HG03175 (cell line): ENCODE measurements around the gene PAGR1.
"Not testable (repeated sequence)": the region's sequence is repeated elsewhere in the genome, so short reads cannot be mapped to it uniquely, and the experiment has no call there.

Experiments
- ATAC-seq: cut with Tn5 transposase; IDR thresholded peaks from one replicate; pipeline ENCODE4 v1.9.1; 2021; ENCODE audit warnings: mild to moderate bottlenecking, moderate library complexity; ENCODE audit not compliant: unreplicated experiment

PAGR1 gene

DNA sequence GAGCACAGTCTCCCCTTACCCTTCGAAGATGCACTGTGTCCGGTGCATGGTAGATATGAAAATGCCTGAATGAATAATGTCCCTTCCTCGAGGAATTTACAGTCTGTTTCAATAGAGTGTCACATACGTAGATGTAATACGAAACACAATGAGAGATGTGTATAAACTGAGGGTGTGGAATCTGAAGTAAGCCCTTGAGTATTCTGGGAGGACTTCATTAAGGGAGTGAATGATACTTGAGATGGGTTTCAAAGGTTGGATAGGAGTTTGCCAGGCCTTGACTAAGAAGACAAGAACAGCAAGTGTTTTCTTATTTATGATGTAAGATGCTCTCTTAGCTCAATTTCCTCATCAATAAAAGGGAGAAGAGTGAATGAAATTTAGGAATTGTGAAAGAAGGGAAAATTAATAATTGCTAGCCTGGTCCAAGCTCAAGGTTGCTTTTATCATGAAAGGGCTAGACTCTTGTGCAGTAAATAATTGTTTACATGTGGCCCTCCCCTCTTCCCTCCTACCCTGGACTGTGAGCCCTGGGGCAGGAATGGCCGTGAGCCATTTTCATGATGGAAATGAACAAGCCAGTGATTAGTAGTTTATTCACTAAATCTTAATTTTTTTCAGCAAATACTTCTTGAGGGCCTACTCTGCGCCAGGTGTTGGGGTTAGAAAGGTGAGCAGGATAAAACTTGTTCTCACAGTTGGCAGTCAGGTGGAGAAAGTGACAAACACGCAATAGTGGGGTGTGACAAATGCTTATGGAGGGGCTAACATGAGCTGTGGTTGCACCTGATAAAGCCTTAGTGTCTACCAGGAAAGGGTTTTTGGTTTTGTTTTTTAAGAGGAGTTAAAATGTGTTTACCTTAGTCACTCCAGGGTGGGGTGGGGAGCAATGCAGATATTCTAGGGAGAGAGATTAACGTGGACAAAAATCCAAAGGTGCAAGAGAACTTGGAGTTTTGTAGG is 23.8 kb upstream of the PAGR1 start:
- no peak for ATAC-seq

DNA sequence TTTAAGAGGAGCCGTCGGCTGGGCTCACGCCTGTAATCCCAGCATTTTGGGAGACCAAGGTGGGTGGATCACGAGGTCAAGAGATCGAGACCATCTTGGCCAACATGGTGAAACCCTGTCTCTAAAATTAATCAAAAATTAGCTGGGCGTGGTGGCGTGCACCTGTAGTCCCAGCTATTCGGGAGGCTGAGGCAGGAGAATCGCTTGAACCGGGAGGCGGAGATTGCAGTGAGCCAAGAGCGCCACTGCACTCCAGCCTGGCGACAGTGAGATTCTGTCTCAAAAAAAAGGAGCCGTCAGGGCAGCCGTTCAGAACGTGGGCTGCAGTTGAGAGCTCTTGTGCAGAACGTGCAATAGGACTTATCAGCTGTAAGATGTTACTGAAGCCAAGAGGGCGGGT is 22.8 kb upstream of the PAGR1 start:
- ATAC-seq = not testable (repeated sequence)

DNA sequence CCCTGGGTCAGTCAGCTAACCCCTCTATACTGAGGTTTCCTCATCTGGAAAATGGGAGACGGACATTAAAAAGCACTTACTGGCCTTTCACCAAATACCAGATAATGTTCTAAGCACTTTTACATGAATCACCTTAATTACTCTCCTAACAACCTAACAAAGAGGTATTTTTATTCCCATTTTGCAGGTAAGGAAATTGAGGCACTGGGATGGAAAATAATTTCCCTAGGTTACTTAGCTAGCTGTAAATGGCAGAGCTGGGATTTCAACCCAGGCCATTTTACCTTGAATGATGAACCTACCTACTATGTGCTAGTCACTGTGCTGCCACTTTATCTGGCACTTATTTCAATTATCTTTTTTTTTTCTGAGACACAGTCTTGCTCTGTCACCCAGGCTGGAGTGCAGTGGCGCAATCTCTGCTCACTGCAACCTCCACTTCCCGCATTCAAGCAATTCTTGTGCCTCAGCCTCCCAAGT is 21.7 kb upstream of the PAGR1 start:
- ATAC-seq = no peak

DNA sequence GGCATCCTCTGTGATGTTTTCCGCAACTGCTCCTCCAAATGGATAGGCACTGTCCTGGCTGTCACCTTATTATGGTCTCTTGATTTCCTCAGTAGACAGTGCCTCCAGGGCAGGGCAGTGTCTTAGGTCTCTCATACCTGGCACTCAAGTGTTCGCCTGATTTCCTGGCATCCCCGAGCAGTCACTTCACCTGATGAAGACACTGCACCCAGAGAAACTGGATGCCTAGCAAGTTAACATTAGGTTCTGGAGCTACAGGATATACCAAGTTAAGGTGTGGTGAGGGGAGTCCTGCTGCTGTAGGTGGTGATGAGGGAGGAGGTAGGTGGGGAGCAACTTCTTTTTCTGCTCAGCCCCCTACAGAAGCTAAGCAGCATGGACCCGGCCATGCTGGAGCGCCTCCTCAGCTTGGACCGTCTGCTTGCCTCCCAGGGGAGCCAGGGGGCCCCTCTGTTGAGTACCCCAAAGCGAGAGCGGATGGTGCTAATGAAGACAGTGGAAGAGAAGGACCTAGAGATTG is 13.5 kb upstream of the PAGR1 start:
- no peak for ATAC-seq

DNA sequence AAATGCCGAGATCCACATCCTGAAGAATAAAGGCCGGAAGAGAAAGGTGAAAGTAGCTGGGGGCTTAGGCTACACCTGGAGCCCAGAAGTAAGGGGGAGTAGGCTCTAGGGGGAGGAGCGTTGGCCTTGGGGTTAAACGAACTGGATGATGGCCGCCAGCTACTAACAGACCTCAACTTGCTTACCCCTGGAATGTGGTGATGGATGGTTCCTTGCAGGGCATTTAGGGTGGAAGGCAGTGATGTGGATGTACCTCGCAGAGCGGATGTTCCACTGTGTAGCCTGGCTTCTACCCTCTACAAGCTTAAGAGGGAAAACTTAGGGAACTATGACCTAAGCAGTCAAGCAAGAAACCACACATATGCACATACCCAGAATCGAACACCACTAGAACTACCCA is 11.9 kb upstream of the PAGR1 start:
- no peak for ATAC-seq

DNA sequence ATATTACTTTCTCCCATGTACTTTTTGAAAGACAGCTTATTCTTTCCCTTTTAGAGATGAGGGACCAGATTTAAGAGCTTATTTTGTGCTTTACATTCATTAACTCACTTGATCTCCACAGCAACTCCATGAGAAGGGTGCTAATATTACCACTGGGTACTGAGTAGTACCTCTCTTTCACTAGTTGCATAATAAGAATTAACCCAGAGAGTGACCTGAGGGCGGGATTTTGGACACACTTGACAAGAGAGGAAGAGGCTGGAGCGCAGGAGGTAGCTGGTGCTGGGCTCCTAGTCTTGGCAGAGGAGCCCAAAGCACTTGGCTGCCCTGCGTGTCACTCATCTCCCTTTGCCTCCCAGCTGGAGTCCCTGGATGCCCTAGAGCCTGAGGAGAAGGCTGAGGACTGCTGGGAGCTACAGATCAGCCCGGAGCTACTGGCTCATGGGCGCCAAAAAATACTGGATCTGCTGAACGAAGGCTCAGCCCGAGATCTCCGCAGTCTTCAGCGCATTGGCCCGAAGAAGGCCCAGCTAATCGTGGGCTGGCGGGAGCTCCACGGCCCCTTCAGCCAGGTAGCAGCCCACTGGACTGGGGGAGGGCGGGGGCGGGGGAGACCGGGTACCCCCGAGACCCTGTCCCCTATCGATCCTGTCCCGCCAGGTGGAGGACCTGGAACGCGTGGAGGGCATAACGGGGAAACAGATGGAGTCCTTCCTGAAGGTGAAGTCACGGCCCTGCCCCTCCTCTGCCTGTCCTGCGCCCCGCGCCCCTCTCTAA is 11.3 kb upstream of the PAGR1 start:
- no peak for ATAC-seq

DNA sequence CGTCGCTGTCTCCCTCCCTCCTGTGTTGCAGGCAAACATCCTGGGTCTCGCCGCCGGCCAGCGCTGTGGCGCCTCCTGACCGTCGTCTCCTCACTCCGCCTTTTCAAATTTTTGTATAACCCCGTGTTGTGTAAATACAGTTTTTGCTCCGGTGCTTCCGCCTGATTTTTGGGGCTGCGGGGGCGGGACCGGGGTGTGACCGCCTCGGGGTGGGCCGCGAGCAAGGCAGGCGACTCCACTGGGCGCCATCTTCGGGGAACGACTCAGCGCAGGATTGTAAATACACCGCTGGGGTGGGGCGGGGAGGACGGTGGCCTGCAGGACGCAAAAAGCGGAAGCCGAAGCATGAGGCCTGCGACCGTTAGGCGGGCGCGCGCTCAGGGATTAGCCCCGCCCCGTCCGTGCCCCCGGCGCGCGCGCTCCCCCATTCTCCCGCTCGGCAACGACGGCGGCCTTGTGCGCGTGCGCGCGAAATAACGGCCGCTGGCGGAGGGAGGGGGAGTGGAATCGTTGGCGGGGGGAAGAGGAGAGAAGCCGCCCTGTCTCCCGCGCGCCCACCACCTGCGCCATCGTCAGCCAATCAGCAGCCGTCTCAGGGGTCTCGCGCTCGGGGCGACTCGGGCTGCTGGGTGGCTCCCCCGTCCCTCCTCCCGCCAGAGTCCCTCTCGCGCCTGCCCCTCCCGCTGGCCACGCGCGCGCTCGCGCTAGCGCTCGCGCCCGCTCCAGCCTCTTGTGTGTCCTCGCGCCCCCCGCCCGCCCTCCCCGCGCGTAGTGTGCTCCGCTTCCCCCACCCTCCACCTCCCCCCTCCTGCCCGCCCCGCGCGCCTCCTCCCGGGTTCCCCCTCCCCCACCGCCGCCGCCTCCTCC is 10.5 kb upstream of the PAGR1 start:
- ATAC-seq = peak; percentile 56

DNA sequence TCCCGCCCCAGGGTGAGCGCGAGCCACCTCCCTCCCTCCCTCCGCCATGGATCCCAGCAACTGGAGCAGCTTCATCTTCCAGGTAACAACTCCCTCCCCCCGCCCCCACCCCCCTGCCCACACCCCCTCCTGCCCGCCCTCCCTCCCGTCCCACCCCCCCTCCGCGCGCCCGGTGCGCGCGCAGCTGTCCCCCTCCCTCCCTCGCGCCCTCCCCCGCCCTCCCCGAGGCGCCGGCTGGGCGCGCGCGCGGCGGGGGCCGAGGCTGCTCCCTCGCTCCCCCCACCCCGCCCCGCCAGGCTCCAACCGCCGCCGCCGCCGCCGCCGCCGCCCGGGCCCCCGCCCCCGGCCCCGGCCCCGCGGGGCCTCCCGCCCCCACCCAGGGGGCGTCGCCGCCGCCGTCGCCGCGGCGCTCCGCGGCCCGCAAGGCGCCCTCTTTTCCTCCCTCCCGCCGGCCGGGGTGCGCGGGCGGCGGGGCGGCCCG is 9.8 kb upstream of the PAGR1 start, which contains the start of gene MAZ:
MAZ (plus strand) TSS at position 431 of the 481 bp plus-strand sequence. CDS start 173 bp downstream, outside the sequence.
- no peak for ATAC-seq

DNA sequence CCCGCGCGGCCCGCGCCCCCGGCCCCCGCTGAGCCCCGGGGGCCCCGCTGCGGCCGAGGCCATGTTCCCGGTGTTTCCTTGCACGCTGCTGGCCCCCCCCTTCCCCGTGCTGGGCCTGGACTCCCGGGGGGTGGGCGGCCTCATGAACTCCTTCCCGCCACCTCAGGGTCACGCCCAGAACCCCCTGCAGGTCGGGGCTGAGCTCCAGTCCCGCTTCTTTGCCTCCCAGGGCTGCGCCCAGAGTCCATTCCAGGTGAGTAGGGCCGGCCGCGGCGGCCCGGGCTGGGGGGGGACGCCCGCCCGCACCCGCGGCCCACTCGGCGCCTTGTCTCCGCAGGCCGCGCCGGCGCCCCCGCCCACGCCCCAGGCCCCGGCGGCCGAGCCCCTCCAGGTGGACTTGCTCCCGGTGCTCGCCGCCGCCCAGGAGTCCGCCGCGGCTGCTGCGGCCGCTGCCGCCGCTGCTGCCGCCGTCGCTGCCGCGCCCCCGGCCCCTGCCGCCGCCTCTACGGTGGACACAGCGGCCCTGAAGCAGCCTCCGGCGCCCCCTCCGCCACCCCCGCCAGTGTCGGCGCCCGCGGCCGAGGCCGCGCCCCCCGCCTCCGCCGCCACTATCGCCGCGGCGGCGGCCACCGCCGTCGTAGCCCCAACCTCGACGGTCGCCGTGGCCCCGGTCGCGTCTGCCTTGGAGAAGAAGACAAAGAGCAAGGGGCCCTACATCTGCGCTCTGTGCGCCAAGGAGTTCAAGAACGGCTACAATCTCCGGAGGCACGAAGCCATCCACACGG is 9.1 kb upstream of the PAGR1 start:
- ATAC-seq = no peak

DNA sequence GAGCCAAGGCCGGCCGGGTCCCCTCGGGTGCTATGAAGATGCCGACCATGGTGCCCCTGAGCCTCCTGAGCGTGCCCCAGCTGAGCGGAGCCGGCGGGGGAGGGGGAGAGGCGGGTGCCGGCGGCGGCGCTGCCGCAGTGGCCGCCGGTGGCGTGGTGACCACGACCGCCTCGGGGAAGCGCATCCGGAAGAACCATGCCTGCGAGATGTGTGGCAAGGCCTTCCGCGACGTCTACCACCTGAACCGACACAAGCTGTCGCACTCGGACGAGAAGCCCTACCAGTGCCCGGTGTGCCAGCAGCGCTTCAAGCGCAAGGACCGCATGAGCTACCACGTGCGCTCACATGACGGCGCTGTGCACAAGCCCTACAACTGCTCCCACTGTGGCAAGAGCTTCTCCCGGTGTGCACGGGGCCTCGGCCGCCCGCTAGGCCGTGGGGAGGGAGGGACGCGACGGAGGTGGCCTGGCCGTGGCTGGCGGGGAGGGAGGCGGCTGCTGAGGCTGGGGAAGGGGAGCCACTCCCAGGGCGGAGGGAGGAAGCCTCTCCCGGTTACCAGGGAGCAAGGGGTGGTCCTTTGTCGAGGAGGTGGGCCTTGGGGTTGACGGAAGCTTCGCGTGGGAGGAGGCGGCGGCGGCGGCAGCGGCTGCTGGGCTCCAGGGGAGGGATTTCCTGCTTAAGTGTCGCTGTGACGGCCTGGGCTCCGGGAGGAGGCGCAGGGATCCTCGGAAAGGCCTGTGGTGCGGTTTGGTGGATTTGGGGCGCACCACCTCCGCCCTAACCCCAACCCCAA is 8.3 kb upstream of the PAGR1 start:
- no peak for ATAC-seq

DNA sequence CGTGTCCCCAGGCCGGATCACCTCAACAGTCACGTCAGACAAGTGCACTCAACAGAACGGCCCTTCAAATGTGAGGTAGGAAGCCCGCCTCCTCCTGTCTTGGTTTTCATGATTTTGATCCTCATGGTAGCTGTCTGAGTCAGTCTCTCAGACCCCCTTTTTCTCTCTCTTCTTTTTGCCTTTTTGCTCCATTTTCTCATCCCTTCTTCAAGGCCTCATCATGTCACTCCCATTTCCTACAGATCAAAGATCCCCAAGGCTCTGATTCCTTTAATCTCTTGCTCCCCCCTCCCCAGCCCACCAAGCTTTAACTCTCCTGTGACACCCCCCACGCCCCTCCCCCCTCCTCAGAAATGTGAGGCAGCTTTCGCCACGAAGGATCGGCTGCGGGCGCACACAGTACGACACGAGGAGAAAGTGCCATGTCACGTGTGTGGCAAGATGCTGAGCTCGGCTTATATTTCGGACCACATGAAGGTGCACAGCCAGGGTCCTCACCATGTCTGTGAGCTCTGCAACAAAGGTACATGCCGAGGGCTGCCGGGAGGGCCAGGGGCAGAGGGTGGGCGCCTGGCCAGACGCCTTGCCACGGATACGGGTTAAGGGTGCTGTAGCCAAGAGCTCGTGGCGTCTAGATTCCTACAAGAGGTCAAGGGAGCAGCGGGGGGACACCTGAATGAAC is 7.6 kb upstream of the PAGR1 start:
- no peak for ATAC-seq

DNA sequence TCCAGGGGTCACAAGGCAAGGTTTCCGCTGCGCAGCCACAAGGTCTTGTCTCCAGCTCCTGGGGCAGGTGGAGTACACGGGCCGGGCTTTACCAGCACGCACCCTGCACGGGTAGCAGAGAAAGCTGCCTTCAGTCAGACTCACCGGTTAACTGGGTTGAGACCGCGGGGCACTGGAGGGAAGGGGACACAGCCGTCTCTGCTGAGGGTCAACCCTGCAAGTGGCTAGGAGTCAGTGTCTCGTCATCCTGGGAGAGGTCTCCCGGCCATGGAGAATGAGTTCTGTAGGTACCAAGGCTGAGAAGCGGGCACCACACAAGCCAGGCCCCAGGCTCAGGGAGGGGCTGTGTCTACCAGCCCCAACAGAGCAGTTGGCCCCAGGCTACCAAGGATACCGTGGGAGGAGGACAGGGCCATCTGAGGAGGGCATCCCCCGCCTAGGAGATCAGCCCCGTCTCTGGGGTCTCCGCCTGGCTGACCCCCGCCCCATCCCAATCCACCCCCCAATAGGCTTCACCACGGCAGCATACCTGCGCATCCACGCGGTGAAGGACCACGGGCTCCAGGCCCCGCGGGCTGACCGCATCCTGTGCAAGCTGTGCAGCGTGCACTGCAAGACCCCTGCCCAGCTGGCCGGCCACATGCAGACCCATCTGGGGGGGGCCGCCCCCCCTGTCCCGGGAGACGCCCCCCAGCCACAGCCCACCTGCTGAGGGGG is 6.8 kb upstream of the PAGR1 start:
- no peak for ATAC-seq

DNA sequence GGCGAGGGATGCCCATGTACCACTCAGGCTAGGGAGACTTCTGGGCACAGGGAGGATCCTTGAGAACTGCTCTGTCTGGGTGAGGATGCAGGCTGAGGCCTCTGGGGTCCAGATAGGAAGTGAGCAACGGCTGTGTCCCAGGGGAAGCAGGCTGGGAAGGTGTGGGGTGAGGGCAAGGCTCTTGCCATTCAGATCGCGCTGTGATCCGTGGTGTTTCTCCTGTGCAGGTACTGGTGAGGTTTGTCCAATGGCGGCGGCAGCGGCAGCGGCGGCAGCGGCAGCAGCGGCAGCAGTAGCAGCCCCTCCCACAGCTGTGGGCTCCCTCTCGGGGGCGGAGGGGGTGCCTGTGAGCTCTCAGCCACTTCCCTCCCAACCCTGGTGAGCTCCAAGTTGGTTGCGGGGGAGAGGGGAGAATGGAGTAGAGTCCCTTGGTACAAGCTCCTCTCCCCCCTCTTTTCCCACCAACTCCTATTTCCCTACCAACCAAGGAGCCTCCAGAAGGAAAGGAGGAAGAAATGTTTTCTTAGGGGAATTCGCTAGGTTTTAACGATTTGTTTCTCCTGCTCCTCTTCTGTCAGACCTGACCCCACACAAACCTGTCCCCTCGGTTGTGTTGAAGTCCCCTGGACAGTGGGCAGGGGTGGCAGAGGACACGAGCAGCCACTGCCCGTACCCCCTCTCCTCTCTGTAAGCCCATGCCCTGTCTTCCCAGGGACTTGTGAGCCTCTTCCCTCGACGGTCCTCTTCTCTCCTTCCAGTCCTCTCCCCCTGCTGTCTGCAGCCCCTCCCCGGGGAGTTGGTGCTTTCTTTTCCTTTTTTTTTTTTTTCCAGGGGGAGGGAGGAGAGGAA is 5.9 kb upstream of the PAGR1 start:
- no peak for ATAC-seq

DNA sequence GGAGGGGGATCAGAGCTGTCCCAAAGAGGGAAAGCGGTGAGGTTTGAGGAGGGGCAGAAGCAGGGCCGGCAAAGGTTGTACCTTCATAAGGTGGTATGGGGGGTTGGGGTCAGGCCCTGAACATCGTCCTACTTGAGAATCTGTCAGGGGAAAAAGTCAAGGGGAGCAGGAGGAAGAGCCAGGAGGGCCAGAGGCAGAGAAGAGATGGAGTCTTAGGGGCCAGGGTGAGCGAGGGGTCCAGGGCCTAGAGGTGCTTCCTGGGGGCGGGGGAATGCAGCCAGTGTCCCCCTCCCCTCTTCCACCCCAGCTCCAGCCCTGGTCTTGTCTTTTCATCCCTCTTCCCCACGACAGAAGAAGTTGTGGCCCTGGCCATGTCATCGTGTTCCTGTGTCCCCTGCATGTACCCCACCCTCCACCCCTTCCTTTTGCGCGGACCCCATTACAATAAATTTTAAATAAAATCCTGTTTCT is 5.2 kb upstream of the PAGR1 start:
- no peak for ATAC-seq

DNA sequence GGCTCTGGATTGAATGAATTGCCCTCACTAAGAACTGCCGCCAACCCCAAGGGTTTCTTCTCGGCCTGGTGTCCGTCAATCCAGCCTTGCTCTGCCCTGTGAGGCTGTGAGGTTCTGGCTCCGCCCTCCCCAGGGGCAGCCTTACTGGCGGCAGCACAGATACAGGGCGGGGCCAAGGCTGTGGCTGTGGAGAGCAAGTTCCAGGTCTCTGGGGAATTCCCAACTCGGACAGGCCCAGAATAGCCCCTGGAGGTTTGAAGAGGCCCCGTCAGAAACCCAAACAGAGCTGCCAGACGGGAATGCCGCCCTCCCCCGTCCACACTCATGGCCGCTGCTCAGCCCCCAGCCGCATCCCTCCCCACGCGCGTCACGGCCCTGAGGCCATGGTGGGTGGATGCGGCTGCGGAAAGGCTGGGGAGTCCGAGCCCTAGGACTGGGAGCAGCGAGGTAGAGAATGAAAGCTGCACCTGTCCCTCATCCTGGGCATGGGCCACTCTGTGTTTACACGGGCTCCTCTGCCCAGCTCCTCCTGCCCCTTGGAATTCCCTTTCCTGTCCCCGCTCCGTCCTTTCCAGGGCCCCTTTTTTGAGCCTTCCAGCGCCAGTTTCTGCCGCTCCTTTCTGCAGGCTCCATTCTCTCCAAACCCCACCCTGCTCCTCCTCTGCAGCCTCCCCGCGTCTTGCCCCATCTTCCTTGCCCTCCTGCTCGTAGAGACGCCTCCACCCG is 4.6 kb upstream of the PAGR1 start:
- peak; percentile 32 for ATAC-seq
